GM12864 (cell line): ENCODE data around the gene RTN4R.

Experiments
- DNase-seq: peaks from one replicate; pipeline ENCODE4 v3.0.0-alpha.2; 2011; ENCODE audit warnings: low read depth
- H3K4me3 ChIP-seq: 2 replicates; pipeline ENCODE4 v1.5.1; 2011; ENCODE audit warnings: mild to moderate bottlenecking, low read depth, low read length, control low read depth
- CTCF ChIP-seq: IDR thresholded peaks from 2 replicates; pipeline ENCODE4 v1.5.1; 2011; ENCODE audit warnings: low read depth, mild to moderate bottlenecking, moderate library complexity, low read length, control low read depth, inconsistent platforms; ENCODE audit errors: missing control alignments

Gene RTN4R

GRCh38 chr22:20256027-20256426 lies 12.1 kb downstream of the RTN4R start:
- DNase-seq, result no peak
- no peak for TF ChIP-seq CTCF
- no peak overlapping the region for H3K4me3 ChIP-seq

DNA sequence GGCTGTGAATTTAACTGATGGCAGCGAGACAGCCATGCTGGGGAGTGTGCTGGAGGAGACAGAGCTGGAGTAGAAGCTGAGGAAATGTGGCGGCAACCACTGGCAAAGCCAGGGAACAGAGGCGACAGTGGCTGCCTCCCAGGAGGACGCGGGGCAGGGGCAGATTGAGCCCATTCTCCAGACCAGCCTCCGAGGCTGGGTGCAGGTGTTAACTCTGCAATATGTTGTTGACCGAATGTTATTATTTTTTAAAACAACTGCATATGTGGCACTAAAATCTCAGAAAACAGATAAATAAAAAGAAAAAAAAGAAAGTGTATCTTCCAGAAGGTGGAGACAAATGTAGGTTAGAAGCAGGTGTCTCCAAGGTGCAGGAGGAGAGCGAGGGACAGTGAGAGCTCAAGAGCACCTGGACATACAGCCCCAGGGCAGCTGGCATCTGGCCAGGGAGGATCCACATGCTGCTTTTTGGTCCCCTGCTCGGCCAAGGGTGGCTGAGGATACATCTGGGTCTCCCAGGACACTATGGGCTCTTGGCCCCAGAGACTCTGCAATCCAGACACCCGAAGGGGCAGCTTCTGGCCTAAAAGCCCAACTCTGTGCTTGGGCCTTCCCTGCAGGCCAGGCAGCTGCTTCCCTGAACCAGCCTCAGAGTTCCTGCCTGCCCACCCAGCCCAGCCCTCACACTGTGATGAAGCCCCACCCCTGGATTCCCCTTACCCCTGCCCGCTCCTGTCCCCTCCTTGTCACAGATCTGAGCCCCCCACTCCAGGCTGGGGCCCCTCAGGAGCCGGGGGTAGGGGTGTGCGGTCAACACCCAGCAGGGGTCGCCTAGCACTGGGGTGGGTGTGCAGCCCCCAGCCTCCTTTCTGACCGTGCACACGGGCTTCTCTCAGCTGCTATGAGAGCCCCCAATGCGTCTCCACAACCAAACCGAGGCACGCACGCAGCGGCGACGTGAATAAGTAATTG lies 12.9 kb downstream of the RTN4R start:
- DNase-seq, result no peak
- no peak overlapping the region for H3K4me3 ChIP-seq
- no peak for TF ChIP-seq CTCF

DNA sequence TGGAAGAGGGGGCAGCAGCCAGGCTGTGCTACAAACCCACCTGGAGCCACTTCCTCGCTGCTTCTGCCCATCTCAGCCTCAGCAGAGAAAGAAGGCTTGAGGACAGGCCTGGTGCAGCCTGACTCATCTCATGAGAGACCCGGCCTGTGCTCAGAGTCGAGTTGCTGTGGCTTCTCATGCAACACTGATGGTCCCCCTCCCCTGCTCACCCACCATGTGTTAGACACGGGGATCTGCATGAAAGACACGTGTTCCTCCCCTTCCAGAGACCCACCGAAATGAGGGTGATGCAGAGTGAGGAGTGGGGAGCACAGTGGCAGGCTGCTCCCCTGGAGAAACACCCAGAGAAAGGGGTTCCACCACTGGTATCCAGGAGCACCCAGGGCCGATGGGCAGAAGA lies 15.0 kb downstream of the RTN4R start:
- H3K4me3 ChIP-seq, result no peak overlapping the region
- no peak for DNase-seq
- no peak for TF ChIP-seq CTCF

DNA sequence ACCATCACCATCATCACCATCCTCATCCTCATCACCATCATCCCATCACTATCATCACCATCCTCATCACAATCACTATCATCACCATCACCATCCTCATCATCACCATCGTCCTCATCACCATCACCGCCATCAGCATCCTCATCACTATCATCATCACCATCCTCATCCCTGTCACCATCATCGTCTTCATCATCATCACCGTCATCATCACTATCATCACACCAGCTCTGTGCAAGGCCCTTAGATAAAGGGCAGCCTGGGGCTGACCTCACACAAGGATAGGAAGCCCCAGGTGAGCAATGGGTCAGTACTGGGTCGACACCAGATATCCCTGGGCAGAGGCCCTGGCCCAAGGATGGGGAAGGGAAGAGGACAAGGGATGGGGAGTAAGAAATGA lies 16.1 kb downstream of the RTN4R start:
- H3K4me3 ChIP-seq, result no peak overlapping the region
- DNase-seq, result no peak
- no peak for TF ChIP-seq CTCF

DNA sequence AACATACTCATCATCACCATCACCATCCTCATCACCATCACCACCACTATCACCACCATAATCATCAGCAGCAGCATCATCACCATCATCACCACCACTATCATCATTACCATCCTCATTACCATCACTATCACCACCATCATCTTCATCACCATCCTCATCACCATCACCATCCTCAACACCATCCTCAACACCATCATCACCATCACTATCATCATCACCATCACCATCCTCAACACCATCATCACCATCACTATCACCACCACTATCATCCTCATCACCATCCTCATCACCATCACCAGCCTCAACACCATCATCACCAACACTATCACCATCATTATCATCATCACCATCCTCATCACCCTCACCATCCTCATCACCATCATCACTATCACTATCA lies 16.6 kb downstream of the RTN4R start:
- DNase-seq, result no peak
- no peak for TF ChIP-seq CTCF
- no peak overlapping the region for H3K4me3 ChIP-seq

DNA sequence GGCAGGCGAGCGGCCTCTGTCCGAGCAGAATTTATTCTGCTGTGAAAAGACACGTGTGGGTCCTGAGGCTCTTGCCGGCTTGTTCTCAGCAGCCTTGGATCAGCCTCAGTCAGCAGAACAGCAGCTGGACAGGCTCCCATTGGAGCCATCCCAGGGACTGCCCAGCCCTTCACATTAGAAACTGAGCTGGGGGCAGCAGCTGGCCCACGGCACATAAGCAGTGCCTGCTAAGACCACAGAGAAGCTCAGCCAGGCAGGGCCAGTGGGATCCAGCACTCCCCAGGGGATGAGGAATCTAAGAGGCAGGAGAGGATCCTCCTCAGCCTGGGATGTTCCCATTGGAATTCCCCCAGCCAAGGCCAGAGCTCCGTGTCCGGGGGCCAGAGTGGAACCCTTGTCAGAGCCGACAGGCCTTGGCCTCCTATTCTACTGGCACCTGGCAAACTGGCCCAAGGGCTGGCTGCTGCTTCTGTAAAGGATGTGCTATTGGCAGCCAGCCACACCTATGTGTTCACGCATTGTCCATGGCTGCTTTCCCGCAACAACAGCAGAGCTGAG lies 18.2 kb downstream of the RTN4R start:
- DNase-seq, result no peak
- no peak for TF ChIP-seq CTCF
- H3K4me3 ChIP-seq, result no peak overlapping the region

- TF ChIP-seq CTCF, result no peak
- DNase-seq, result no peak
- H3K4me3 ChIP-seq, result no peak overlapping the region
Measured at GRCh38 chr22:20248461-20248978, 19.6 kb downstream of the RTN4R start.
